Bronchial epithelial cell (primary cell): ENCODE measurements around the gene CEP41. TPM values are rescaled to one million over a fixed set of nuclear protein-coding genes. Genes with fewer than 3 reads are reported as not detected.

Experiments
- DNase-seq: peaks from one replicate; pipeline ENCODE4 v3.0.0-alpha.2; 2010; ENCODE audit warnings: low read depth
- FAIRE-seq: peaks from 2 replicates; lab custom pipeline; 2011; peaks lifted over from hg19 to GRCh38; lab: Jason Lieb, UNC
- H3K27me3 ChIP-seq: 2 replicates; pipeline ENCODE4 v1.5.1; 2011; ENCODE audit warnings: low read length; ENCODE audit not compliant: control insufficient read depth, insufficient read depth
- H3K36me3 ChIP-seq: 2 replicates; pipeline ENCODE4 v1.5.1; 2011; ENCODE audit warnings: low read length; ENCODE audit not compliant: control insufficient read depth, insufficient read depth
- H3K4me3 ChIP-seq: 2 replicates; pipeline ENCODE4 v1.5.1; 2011; ENCODE audit warnings: mild to moderate bottlenecking, low read depth, low read length, control low read depth
- CTCF ChIP-seq: IDR thresholded peaks from 2 replicates; pipeline ENCODE4 v1.5.1; 2011; ENCODE audit warnings: mild to moderate bottlenecking, moderate library complexity, low read length, control low read depth, inconsistent platforms; ENCODE audit not compliant: insufficient read depth, severe bottlenecking
- total RNA-seq: library from RNA; depleted of rRNA; stranded (reverse); fragments of >200 nt; gene quantifications from 2 replicates; pipeline ENCODE4 v1.2.1, GENCODE V29; 2014

Gene CEP41
- total RNA-seq, 1 donor from 2014 or later, result 4.2 TPM

DNA sequence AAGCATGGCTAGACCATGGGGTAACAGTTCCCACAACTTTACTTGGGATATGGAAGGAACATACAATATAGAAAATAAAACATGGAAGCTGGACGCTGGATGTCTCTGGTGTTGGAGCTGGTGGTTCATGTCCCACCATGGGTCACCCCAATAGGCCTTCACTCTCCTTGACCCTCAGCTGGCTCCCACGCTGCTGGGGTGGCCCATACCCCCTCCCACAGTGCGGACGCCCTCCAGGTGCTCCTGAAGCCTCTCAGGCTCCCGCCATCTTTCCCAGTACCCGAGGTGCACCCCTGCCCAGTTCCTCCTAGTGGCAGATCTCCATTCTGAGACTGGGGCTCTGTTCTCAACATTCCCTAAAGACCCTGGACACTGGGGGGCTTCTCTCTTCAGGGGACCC is 66.3 kb downstream of the CEP41 start:
- H3K4me3 ChIP-seq, result no peak overlapping the region
- FAIRE-seq (no peak), DNase-seq (no peak)
- no peaks in the 10 kb centered on the region for H3K27me3 ChIP-seq
- no peaks in the 10 kb centered on the region for H3K36me3 ChIP-seq
- no peak for TF ChIP-seq CTCF

GRCh38 chr7:130372402-130373165 is 68.2 kb downstream of the CEP41 start:
- no peak for FAIRE-seq
- no peak overlapping the region for H3K4me3 ChIP-seq
- no peak for TF ChIP-seq CTCF
- no peak for DNase-seq
- H3K36me3 ChIP-seq, result no peaks in the 10 kb centered on the region
- H3K27me3 ChIP-seq, result no peaks in the 10 kb centered on the region

DNA sequence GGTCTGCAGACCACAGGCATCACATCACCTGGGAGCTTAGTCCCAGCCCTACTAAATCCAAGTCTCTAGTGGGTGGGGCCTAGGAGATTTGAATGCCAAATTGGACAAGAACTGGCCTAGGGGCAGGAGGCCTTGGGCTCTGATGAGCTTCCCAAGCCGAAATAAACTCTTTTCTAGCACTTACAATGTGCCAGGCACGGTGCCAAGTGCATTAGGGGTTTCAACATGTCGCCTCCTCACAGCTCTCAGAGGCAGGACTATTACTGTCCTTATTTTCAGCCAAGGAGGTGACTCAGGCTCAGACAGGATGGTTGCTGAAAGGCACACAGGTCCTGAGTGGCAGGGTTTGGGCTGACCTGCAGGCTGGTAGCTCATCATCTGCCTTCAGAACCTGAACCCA is 69.8 kb downstream of the CEP41 start:
- DNase-seq, result peak; percentile 49
- FAIRE-seq, result no peak
- H3K4me3 ChIP-seq, result no peak overlapping the region

GRCh38 chr7:130369831-130370550 is 70.8 kb downstream of the CEP41 start:
- TF ChIP-seq CTCF, result no peak
- FAIRE-seq (no peak), DNase-seq (no peak)
- Histone ChIP-seq H3K36me3 (no peaks in the 10 kb centered on the region), H3K27me3 (no peaks in the 10 kb centered on the region), H3K4me3 (no peak overlapping the region)

More for the DNA sequence above, 69.8 kb downstream of the CEP41 start:
- no peak for TF ChIP-seq CTCF
- no peaks in the 10 kb centered on the region for H3K27me3 ChIP-seq
- H3K36me3 ChIP-seq, result no peaks in the 10 kb centered on the region

DNA sequence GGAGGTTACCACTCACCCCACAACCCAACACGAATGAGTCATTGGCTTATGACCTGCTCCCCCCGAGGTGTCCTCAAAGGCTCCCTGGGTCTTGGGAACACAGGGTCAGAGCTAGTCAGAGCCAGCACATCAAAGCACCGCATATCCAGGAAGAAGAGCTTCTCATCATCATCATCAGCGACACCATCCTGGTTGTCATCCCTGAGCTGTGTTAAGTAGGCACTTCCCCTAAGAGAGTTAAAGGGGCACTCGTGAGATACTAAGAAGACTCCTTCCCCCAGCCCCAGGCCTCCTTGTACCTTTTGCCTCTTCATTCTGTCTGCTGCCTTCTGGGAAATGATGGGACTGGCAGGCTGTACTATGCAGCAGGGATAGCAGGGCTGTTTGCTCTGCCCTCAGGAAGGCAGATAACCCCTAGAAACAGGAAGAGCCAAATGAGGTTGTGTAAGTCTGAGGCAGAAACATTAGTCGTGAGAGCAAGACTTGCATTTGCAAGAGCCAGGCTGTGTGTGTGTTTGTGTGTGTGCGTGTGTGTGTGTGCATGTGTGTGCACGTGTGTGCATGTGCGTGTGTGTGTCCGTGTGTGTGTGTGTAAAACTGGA is 71.6 kb downstream of the CEP41 start:
- H3K4me3 ChIP-seq, result no peak overlapping the region
- no peaks in the 10 kb centered on the region for H3K27me3 ChIP-seq
- FAIRE-seq, result no peak
- peak; percentile 47 for DNase-seq
- no peak for TF ChIP-seq CTCF
- H3K36me3 ChIP-seq, result no peaks in the 10 kb centered on the region
